Neural progenitor cell (in vitro differentiated cells): ENCODE results near the gene PRKAG2.

Experiments
- CTCF ChIP-seq: fragments of 200-600 bp; sonication (generic); IDR thresholded peaks from 2 replicates; pipeline ENCODE4 v1.5.1; 2017; ENCODE audit warnings: antibody characterized with exemption, mild to moderate bottlenecking
- EZH2 ChIP-seq: fragments of 200-600 bp; sonication (generic); IDR thresholded peaks from 2 replicates; pipeline ENCODE4 v1.6.1; 2017; ENCODE audit warnings: antibody characterized with exemption, mild to moderate bottlenecking, moderate library complexity
- EZH2phosphoT487 ChIP-seq: fragments of 200-600 bp; sonication (generic); IDR thresholded peaks from 2 replicates; pipeline ENCODE4 v1.6.1; 2017; ENCODE audit warnings: antibody characterized with exemption

- no peak for TF ChIP-seq CTCF
- no peak for TF ChIP-seq EZH2phosphoT487
- no peak for TF ChIP-seq EZH2
These were observed 115.0 kb downstream of the PRKAG2 start for GRCh38 chr7:151761957-151762356.
